TTC549 (cell line): ENCODE measurements around the gene KIR3DL3.
"Not testable (repeated sequence)": the region's sequence is repeated elsewhere in the genome, so short reads cannot be mapped to it uniquely, and the experiment has no call there.

Experiments
- FAIRE-seq: peaks from 2 replicates; lab custom pipeline; 2012; peaks lifted over from hg19 to GRCh38; lab: Jason Lieb, UNC

Gene KIR3DL3

DNA sequence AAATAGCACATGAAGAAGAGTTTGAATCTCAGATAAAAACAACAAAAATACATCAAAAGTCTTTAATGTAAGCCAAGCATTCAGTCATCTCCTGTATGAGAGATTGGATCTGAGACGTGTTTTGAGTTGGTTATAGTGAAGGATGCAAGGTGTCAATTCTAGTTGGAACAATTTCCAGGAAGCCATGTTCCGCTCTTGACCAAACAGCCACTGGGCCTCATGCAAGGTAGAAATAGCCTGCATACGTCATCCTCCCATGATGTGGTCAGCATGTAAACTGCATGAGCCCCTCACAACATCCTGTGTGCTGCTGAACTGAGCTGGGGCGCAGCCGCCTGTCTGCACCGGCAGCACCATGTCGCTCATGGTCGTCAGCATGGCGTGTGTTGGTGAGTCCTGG lies at the start of gene KIR3DL3:
KIR3DL3 (plus strand) TSS at position 301 of the 400 bp plus-strand sequence; CDS start at position 356, 55 bp downstream.
- no peak for FAIRE-seq

DNA sequence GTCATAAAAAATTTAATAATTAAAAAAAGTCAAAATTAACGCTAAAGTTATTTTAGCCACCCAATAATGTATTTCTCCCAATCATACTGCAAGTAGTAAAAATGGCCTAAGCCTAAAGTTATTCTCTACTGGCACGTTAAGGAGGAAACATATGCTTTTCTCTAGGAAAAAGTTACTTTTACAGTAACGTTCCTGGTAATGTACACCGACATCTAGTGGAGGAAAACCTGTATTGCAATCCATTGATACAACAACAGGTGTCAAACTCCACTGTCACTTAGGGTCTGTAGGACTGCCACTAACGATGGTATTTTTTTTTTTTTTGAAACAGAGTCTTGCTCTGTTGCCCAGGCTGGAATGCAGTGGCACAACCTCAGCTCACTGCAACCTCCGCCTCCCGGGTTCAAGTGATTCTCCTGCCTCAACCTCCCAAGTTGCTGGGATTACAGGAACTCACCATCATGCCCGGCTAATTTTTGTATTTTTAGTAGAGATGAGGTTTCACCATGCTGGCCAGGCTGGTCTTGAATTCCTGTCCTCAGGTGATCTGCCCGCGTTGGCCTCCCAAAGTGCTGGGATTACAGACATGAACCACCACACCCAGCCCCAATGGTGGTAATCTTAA lies 47.9 kb upstream of the KIR3DL3 start:
- peak; percentile 56 for FAIRE-seq

DNA sequence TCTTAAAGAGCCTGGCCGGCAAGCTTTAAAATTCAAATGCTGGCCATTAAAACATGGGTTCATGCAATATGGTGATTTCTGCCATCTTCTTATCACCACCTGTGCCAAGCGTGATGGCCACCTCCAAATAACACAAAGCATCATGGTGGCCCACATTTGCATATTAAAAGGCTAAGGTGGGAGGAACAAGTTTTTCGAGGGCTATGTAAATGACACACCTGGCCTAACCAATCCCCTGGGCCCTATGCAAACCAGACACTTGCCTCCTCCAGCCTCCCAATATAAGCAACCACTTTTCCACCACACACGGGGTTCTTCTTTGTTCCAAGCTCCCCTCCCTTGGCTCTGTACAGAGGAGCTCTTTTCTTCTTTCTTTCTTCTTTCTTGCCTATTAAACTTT lies 47.0 kb upstream of the KIR3DL3 start:
- no peak for FAIRE-seq

DNA sequence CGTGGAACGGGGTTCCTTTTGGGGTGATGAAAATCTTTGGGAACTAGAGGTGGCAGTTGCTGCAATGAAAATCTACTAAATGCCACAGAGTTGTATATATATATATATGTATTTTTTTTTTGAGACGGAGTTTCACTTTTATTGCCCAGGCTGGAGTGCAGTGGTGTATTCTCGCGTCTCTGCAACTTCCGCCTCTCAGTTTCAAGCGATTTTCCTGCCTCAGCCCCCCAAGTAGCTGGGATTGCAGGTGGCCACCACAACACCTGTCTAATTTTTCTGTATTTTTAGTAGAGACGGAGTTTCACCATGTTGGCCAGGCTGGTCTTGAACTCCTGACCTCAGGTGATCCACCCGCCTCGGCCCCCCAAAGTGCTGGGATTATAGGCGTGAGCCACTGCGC lies 42.6 kb upstream of the KIR3DL3 start:
- FAIRE-seq, result not testable (repeated sequence)

DNA sequence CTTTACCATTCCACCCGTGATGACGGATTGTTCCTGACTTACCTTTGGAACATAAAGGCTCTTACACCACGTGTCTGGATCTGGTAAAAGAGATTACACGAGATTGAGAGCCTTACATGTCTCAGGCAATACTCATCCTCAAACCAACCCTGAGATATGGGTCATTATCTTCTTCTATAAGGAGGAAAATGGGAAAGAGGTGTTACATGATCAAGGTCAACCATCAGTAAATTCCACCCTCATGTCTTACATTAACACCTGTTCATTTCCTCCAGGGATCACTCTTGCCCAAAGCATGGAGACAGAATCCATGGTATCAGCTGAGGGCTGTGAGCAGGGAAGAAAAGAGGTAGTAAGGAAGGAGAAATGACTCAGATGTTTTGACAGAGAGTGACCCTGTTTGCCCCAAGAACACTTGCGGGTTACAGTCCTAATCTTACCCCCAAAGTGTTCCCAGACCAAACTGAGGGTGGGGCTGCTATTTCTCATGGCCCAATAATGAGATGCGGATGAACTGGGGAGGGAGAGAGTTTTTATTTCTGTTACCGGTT lies 41.9 kb upstream of the KIR3DL3 start:
- no peak for FAIRE-seq

DNA sequence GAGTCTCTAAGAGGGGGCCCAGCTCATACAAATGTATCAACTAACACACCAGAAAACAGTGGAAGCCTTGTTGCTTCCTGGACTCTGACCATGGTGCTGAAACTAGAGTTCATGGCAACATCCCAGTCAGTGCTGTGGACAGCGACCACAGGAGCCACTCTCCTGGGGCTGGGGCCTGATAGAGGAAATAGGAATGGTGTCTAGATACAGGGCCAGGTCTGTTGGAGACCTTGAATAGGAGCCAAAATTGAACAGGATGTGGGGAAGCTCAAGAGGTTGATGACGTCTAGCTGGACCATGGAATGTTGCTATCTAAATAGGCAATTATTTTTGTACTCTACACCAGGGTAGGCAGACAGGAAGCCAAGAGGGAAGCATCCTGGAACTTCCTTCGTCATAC lies 39.7 kb upstream of the KIR3DL3 start:
- FAIRE-seq, result no peak

DNA sequence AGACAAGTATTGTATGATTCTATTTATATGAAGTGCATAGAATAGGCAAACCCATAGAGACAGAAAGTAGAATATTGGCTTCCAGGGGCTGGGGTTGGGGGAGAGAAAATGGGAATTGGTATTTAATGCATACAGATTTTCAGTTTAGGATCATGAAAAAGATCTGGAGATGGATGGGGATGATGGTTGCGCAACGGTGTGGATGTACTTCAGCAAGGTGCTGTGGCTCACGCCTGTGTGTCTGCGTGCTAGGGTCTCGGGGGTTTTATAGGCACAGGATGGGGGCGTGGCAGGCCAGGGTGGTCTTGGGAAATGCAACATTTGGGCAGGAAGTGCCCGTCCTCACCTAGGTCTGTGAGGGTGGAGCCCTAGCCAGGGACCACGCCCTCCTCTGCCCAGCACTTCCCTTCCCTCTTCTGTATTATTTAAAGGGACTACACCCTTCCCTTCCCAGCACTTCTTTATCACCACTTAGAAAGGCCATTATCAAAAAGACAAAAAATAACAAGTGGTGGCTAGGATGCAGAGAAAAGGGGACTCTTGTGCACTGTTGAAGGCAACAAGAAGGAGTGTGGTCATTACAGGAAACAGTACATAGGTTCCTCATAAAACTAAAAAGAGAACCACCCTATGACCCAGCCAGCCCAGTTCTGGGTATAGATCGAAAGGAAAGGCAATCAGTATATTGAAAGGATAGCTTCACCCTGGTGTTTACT lies 32.5 kb upstream of the KIR3DL3 start:
- no peak for FAIRE-seq

DNA sequence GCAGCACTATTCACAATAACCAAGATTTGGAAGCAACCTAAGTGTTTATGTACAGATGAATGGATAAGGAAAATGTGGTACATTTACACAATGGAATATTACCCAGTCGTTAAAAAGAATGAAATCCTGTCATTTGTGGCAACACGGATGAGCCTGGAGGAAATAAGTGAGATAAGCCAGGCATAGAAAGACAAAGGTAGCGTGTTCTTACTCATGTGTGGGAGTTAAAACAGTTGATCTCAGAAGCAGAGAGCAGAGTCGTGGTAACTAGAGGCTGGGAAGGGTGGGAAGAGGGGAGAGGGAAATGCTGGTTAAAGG lies 32.0 kb upstream of the KIR3DL3 start:
- FAIRE-seq, result no peak

DNA sequence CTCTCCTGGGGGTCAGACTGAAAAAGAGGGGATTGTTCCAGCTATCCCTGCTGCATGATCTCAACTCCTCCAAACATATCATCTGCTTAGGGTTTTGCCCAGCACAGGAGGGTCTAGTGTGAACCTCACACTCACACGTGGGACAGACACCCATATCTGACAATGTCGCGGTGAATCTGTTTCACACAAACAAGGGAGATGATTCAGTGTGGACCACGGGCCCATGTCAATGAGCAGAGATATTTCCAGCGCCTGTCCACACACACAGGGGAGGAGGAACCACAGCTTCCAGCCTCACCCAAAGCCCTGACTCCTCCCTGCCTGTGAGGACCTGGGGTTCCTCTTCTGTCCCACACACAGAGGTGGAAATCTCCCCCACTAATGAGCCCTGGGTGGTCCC lies 29.6 kb upstream of the KIR3DL3 start:
- FAIRE-seq, result no peak

DNA sequence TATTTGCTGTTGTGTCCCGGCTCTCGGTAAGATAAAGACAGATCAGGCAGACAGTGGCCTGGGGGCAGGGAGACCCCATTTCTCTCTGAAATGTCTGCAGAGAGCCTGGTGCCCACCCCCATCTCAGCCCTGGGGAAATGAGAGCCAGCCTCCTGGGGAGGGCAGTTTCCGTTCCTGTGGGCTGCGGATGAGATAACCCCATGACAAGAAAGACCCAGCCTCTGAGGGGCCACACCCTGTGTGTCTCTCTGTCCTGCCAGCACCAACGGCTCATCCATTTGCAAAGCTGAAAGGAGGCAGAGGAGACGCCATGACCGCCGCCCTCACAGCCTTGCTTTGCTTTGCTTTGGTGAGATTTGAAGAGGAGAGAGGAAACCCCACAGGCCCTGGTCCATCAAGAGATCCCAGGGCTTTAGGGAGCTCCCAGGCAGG lies 28.1 kb upstream of the KIR3DL3 start:
- FAIRE-seq, result no peak

DNA sequence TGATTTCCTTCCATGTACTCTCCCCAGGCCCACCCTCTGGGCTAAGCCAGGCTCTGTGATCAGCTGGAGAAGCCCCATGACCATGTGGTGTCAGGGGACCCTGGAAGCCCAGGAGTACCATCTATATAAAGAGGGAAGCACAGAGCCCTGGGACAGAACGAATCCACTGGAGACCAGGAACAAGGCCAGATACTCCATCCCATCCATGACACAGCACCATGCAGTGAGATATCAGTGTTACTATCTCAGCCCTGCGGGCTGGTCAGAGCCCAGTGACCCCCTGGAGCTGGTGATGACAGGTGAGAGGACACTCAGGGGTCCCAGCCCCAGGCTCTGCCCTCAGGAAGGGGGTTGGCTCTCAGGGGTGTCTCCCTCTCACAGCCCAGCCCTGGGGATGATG lies 27.5 kb upstream of the KIR3DL3 start:
- no peak for FAIRE-seq

DNA sequence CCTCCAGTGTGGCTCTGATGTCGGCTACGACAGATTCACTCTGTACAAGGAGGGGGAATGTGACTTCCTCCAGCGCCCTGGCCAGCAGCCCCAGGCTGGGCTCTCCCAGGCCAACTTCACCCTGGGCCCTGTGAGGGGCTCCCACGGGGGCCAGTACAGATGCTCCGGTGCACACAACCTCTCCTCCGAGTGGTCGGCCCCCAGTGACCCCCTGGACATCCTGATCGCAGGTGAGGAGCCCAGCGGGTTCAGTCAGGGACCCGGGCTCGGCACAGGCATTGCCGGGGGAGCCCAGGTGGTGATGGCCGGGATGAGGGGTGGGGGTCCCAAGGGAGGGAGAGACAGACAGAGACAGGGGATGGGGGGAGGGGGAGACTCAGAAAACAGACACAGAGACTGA lies 26.5 kb upstream of the KIR3DL3 start:
- FAIRE-seq, result not testable (repeated sequence)

DNA sequence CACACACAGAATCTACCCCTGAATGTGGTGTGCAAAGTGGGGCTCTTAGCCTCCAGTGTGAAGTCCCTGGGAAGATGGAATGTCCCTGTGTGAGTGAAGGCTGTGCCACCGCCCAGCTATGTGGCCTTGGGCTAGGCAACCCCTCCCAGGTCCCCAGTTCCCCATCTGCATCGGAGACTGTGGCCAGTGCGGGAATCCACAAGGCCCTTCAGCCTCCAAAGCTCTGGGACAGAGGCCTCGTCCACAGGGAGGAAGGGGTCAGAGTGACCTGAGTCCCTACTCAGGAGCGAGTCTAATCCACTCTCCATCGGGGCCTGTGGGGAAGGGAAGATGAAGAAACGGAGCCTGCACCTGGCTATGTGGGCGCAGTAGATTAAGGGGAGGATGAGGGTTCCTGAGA lies 19.3 kb upstream of the KIR3DL3 start:
- FAIRE-seq, result no peak

DNA sequence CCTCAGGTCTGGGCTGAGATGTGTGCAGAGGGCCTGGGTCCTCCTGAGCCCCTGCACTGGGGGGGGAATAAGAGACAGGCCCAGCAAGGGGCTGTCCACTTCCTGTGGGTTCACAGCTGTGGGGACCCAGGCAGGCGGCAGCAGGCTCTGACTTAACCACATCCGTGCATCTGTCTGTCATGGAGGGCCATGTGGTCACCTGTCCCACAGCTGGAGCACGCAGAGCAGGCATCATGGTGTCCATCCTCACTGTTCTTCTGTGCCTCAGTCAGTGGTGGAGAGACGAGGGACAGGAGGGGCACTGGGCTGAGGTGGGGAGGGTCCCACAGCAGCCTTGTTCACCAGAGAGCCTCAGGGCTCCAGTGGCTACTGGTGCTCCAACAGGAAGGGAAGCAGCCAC lies 16.3 kb upstream of the KIR3DL3 start:
- FAIRE-seq, result no peak

DNA sequence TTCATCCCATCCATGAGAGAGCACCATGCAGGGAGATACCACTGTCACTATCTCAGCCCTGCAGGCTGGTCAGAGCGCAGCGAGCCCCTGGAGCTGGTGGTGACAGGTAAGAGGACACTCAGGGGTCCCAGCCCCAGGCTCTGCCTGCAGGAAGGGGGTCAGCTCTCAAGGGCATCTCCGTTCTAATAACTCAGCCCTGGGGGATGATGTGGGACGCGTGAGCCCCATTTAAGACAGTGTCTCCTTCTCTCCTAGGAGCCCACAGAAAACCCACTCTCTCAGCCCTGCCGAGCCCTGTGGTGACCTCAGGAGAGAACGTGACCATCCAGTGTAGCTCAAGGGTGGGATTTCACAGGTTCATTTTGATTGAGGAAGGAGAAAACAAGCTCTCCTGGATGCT lies 15.5 kb upstream of the KIR3DL3 start:
- no peak for FAIRE-seq

DNA sequence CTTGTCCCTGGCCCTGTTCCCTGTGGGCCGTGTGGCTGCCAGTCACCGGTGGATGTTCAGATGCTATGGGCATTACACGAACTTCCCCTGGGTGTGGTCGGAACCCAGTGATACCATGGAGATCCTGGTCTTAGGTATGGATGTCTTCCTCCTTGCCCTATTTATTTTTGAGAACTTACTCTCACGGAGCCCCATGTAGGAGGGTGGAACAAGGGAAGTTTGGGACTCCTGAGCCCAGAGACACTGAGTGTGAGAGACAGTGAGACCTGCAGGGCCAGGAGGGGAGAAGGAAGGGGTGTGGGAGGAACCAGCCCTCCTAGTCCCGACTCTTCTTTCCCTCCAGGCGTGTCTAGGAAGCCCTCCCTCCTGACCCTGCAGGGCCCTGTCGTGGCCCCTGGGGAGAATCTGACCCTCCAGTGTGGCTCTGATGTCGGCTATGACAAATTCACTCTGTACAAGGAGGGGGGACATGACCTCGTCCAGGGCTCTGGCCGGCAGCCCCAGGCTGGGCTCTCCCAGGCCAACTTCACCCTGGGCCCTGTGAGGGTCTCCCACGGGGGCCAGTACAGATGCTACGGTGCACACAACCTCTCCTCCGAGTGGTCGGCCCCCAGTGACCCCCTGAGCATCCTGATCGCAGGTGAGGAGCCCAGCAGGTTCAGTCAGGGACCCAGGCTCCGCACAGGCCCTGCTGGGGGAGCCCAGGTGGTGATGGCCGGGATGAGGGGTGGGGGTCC lies 14.9 kb upstream of the KIR3DL3 start:
- FAIRE-seq, result no peak

DNA sequence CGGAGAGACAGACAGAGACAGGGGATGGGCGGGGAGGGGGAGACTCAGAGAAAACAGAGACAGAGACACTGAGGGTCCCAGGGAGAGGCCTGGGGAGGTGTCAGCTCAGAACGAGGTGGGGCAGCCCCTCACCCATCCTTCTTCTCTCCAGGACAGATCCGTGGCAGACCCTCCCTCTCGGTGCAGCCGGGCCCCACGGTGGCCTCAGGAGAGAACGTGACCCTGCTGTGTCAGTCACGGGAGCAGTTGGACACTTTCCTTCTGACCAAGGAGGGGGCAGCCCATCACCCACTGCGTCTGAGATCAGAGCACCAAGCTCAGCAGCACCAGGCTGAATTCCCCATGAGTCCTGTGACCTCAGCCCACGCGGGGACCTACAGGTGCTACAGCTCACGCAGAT lies 14.3 kb upstream of the KIR3DL3 start:
- not testable (repeated sequence) for FAIRE-seq

DNA sequence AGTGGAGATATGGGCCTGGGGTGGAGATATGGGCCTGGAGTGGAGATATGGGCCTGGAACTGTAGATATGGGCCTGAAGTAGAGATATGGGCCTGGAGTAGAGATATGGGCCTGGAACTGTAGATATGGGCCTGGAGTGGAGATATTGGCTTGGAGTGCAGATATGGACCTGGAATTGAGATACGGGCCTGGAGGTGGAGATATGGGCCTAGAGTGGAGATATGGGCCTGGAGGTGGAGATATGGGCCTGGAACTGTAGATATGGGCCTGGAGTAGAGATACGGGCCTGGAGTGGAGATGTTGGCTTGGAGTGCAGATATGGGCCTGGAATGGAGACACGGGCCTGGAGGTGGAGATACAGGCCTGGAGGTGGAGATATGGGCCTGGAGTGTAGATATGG lies 402 bp downstream of the KIR3DL3 start:
- no peak for FAIRE-seq

DNA sequence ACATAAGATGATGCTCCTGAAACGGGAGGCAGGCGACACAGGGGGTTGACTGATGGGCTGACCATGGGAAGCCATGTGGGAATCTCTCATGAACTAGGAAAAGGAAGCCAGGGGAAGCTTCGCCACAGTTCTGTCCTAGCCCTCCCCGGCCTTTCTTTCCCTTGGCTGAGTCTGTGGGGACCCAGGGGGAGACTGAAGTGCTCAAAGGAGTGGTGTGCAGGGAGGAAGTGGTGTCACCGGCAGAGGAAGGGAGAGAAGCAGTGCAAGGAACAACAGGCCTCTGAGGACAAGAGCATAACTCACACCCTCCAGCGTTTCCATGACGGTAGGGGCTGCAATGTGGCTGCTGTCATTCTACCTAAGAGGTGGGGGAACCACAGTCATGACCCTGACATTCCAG lies 1.1 kb downstream of the KIR3DL3 start:
- FAIRE-seq, result no peak

DNA sequence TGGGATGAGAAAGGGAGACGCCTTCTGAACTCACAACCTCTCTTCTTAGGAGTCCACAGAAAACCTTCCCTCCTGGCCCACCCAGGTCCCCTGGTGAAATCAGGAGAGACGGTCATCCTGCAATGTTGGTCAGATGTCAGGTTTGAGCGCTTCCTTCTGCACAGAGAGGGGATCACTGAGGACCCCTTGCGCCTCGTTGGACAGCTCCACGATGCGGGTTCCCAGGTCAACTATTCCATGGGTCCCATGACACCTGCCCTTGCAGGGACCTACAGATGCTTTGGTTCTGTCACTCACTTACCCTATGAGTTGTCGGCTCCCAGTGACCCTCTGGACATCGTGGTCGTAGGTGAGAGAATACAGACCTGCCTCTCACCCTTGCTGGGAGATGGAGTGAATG lies 3.3 kb downstream of the KIR3DL3 start:
- FAIRE-seq, result no peak

DNA sequence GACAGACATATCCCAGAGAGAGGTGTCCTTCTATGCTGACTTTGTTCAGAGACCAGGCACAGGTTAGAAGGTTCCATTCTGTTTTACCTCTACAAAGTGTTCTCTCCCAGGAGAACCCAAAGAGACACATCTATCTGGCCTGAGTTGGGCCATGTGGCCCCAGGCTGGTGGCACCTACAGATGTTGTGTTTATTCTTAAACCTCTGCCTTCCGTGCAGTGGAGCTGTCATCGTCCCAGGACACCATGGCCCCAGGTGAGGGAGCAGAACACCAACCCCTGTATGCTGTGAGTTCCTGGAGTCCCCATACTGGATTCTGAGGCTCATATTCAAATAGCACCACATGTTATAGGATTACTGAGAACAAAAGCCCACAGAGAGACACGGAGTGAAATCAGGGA lies 3.9 kb downstream of the KIR3DL3 start:
- FAIRE-seq, result no peak

DNA sequence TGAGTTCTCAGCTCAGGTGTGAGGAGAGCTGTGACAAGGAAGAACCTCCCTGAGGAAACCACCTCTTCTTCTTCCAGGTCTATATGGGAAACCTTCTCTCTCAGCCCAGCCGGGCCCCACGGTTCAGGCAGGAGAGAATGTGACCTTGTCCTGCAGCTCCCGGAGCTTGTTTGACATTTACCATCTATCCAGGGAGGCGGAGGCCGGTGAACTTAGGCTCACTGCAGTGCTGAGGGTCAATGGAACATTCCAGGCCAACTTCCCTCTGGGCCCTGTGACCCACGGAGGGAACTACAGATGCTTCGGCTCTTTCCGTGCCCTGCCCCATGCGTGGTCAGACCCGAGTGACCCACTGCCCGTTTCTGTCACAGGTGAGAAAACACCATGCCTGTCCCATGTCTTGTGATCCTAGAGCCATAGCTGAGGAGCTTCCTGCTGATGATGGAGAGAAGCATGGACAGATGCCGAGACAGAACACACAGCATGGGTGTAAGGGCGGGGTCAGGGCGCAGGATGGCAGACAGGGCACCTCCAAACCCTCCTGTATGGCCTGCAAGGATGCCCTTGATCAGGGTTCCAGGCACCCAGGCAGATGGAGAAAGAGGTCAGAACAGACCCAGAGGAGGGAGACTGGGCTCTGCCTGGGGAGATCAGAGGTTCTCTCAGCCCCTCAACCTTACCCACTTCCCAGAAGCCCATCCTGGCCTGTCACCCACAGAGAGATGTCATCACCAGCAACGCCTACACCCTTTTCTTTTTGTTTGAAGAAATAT lies 5.4 kb downstream of the KIR3DL3 start:
- no peak for FAIRE-seq

DNA sequence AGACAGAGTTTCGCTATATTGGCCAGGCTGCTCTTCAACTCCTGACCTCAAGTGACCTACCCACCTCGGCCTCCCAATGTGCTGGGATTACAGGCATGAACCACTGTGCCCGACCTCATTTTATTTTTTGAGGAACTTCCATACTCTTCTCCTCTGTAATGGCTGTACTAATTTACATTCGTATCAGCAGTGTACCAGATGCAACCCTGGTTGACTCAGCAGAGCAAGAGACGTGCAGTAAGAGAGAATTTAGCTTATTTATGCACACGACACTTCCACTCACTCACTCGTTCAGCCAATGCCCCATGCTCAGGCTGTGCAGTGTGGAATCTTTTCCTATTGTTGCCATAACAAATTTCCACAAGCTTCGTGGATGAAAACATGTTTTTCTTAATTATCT lies 6.9 kb downstream of the KIR3DL3 start:
- no peak for FAIRE-seq
